ENCODE results near the gene TSPAN18.

DNA sequence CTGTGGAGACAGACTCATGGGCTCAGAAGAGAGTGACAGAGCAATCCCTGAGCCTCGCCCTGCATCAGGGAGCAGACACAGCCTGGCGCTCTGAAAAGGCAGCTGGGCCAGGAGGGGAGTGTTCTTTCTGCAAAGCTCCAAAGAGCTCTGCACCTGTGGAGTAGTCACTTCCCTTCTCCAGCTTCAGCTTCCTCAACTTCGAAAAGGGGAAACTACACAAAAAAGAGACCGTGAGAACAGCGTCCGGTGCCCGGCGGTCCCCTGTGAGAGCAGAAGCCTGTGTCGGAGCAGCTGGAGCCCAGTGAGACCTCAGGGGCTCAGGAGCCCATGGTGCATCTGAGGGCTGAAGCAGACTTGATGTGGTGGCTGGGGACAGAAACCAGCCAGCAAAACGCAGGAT, 188.9 kb downstream of the TSPAN18 start:
- TF ChIP-seq, protein P1, sequence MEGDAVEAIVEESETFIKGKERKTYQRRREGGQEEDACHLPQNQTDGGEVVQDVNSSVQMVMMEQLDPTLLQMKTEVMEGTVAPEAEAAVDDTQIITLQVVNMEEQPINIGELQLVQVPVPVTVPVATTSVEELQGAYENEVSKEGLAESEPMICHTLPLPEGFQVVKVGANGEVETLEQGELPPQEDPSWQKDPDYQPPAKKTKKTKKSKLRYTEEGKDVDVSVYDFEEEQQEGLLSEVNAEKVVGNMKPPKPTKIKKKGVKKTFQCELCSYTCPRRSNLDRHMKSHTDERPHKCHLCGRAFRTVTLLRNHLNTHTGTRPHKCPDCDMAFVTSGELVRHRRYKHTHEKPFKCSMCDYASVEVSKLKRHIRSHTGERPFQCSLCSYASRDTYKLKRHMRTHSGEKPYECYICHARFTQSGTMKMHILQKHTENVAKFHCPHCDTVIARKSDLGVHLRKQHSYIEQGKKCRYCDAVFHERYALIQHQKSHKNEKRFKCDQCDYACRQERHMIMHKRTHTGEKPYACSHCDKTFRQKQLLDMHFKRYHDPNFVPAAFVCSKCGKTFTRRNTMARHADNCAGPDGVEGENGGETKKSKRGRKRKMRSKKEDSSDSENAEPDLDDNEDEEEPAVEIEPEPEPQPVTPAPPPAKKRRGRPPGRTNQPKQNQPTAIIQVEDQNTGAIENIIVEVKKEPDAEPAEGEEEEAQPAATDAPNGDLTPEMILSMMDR (IDR thresholded peaks at IDR 0.05 in 4 of 5, conservative IDR thresholded peaks at IDR 0.05 in 1 of 5): no peak
- no peak for TF ChIP-seq POLR2A (IDR thresholded peaks at IDR 0.05)

Measured in gastrocnemius medialis (tissue), 4 donors.